ENCODE measurements around the gene PLA2G5. TPM values are rescaled to one million over a fixed set of nuclear protein-coding genes. Genes with fewer than 3 reads are reported as not detected.
"Not testable (repeated sequence)": the region's sequence is repeated elsewhere in the genome, so short reads cannot be mapped to it uniquely, and the experiment has no call there.

PLA2G5 gene
- polyA plus RNA-seq, 2 donors: 4.0 to 4.2 TPM

- H3K9me3 ChIP-seq (ENCODE audit: control insufficient read depth in 2 of 2, insufficient read depth in 1 of 2, low read depth in 1 of 2, low read length in 1 of 2): no peaks in the 10 kb centered on the region
- 82 to 84% methylated on average over 5 of the region's 5 CpGs for WGBS, 2 donors
Observed at GRCh38 chr1:20035114-20035513, 34.9 kb upstream of the PLA2G5 start.

GRCh38 chr1:20037877-20038276, 32.1 kb upstream of the PLA2G5 start:
- no peak overlapping the region for H3K27ac ChIP-seq (ENCODE audit: low read depth in 2 of 2, low read length in 1 of 2)
- no peaks in the 10 kb centered on the region for H3K27me3 ChIP-seq (ENCODE audit: control insufficient read depth in 1 of 2, insufficient read depth in 2 of 2, low read length in 2 of 2)
- no peaks in the 10 kb centered on the region for H3K36me3 ChIP-seq (ENCODE audit: control insufficient read depth in 2 of 2, insufficient read depth in 2 of 2, low read length in 1 of 2)
- no peaks in the 10 kb centered on the region for H3K4me1 ChIP-seq (ENCODE audit: control insufficient read depth in 2 of 2, insufficient read depth in 2 of 2, low read length in 1 of 2)
- no peaks in the 10 kb centered on the region for H3K9me3 ChIP-seq (ENCODE audit: control insufficient read depth in 2 of 2, insufficient read depth in 1 of 2, low read depth in 1 of 2, low read length in 1 of 2)
- no peak overlapping the region for H3K4me3 ChIP-seq (ENCODE audit: low read depth in 1 of 2, low read length in 2 of 2)
- WGBS, 2 donors: 56 to 65% methylated on average over 1 of the region's 1 CpG

More at GRCh38 chr1:20035114-20035513, 34.9 kb upstream of the PLA2G5 start:
- Histone ChIP-seq H3K4me1 (ENCODE audit: control insufficient read depth in 2 of 2, insufficient read depth in 2 of 2, low read length in 1 of 2) (no peaks in the 10 kb centered on the region), H3K4me3 (ENCODE audit: low read depth in 1 of 2, low read length in 2 of 2) (no peak overlapping the region), H3K27ac (ENCODE audit: low read depth in 2 of 2, low read length in 1 of 2) (no peak overlapping the region), H3K27me3 (ENCODE audit: control insufficient read depth in 1 of 2, insufficient read depth in 2 of 2, low read length in 2 of 2) (no peaks in the 10 kb centered on the region), H3K36me3 (ENCODE audit: control insufficient read depth in 2 of 2, insufficient read depth in 2 of 2, low read length in 1 of 2) (no peaks in the 10 kb centered on the region)

GRCh38 chr1:20047096-20047495, 22.9 kb upstream of the PLA2G5 start:
- H3K4me3 ChIP-seq (ENCODE audit: low read depth in 1 of 2, low read length in 2 of 2): no peak overlapping the region
- no peaks in the 10 kb centered on the region for H3K9me3 ChIP-seq (ENCODE audit: control insufficient read depth in 2 of 2, insufficient read depth in 1 of 2, low read depth in 1 of 2, low read length in 1 of 2)
- H3K27me3 ChIP-seq (ENCODE audit: control insufficient read depth in 1 of 2, insufficient read depth in 2 of 2, low read length in 2 of 2): no peaks in the 10 kb centered on the region
- WGBS, 2 donors: 60 to 65% methylated on average over 1 of the region's 1 CpG
- no peaks in the 10 kb centered on the region for H3K4me1 ChIP-seq (ENCODE audit: control insufficient read depth in 2 of 2, insufficient read depth in 2 of 2, low read length in 1 of 2)
- no peaks in the 10 kb centered on the region for H3K36me3 ChIP-seq (ENCODE audit: control insufficient read depth in 2 of 2, insufficient read depth in 2 of 2, low read length in 1 of 2)
- no peak overlapping the region for H3K27ac ChIP-seq (ENCODE audit: low read depth in 2 of 2, low read length in 1 of 2)

- H3K9me3 ChIP-seq (ENCODE audit: control insufficient read depth in 2 of 2, insufficient read depth in 1 of 2, low read depth in 1 of 2, low read length in 1 of 2): no peaks in the 10 kb centered on the region
- no peaks in the 10 kb centered on the region for H3K4me1 ChIP-seq (ENCODE audit: control insufficient read depth in 2 of 2, insufficient read depth in 2 of 2, low read length in 1 of 2)
- H3K27ac ChIP-seq (ENCODE audit: low read depth in 2 of 2, low read length in 1 of 2): no peak overlapping the region
- no peaks in the 10 kb centered on the region for H3K27me3 ChIP-seq (ENCODE audit: control insufficient read depth in 1 of 2, insufficient read depth in 2 of 2, low read length in 2 of 2)
- WGBS, 2 donors: 52 to 60% methylated on average over 1 of the region's 1 CpG
- no peak overlapping the region for H3K4me3 ChIP-seq (ENCODE audit: low read depth in 1 of 2, low read length in 2 of 2)
- no peaks in the 10 kb centered on the region for H3K36me3 ChIP-seq (ENCODE audit: control insufficient read depth in 2 of 2, insufficient read depth in 2 of 2, low read length in 1 of 2)
Observed at GRCh38 chr1:20048563-20048962, 21.4 kb upstream of the PLA2G5 start.

GRCh38 chr1:20049056-20049798, 20.8 kb upstream of the PLA2G5 start:
- H3K27me3 ChIP-seq (ENCODE audit: control insufficient read depth in 1 of 2, insufficient read depth in 2 of 2, low read length in 2 of 2); H3K4me1 ChIP-seq (ENCODE audit: control insufficient read depth in 2 of 2, insufficient read depth in 2 of 2, low read length in 1 of 2); H3K9me3 ChIP-seq (ENCODE audit: control insufficient read depth in 2 of 2, insufficient read depth in 1 of 2, low read depth in 1 of 2, low read length in 1 of 2); H3K27ac ChIP-seq (ENCODE audit: low read depth in 2 of 2, low read length in 1 of 2); H3K36me3 ChIP-seq (ENCODE audit: control insufficient read depth in 2 of 2, insufficient read depth in 2 of 2, low read length in 1 of 2); H3K4me3 ChIP-seq (ENCODE audit: low read depth in 1 of 2, low read length in 2 of 2): not testable (repeated sequence)
- 62 to 78% methylated on average over 1 of the region's 1 CpG for WGBS, 2 donors

GRCh38 chr1:20051218-20051829, 18.7 kb upstream of the PLA2G5 start:
- Histone ChIP-seq H3K9me3 (ENCODE audit: control insufficient read depth in 2 of 2, insufficient read depth in 1 of 2, low read depth in 1 of 2, low read length in 1 of 2) (no peaks in the 10 kb centered on the region), H3K4me1 (ENCODE audit: control insufficient read depth in 2 of 2, insufficient read depth in 2 of 2, low read length in 1 of 2) (no peaks in the 10 kb centered on the region), H3K36me3 (ENCODE audit: control insufficient read depth in 2 of 2, insufficient read depth in 2 of 2, low read length in 1 of 2) (no peaks in the 10 kb centered on the region), H3K4me3 (ENCODE audit: low read depth in 1 of 2, low read length in 2 of 2) (no peak overlapping the region), H3K27ac (ENCODE audit: low read depth in 2 of 2, low read length in 1 of 2) (no peak overlapping the region), H3K27me3 (ENCODE audit: control insufficient read depth in 1 of 2, insufficient read depth in 2 of 2, low read length in 2 of 2) (no peaks in the 10 kb centered on the region)

DNA sequence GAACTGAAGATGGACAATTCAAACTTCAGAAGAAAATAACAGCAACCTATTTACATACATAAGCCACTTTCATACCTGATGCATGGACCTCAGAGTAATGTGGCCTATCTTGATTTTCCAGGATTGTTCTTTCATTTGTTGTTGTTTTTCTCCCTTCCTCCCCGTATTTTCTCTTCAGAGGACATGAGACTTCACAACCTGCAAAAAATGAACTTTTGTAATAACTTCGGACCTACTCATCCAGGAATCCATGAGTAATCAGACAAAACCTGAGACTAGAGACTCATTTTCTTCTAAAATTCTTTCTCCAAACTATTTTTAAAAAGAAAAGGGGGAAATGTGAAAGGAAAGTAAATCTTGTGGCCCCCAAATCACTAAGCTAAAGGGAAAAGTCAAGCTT, 17.6 kb upstream of the PLA2G5 start:
- Histone ChIP-seq H3K4me1 (ENCODE audit: control insufficient read depth in 2 of 2, insufficient read depth in 2 of 2, low read length in 1 of 2) (no peaks in the 10 kb centered on the region), H3K9me3 (ENCODE audit: control insufficient read depth in 2 of 2, insufficient read depth in 1 of 2, low read depth in 1 of 2, low read length in 1 of 2) (no peaks in the 10 kb centered on the region), H3K27ac (ENCODE audit: low read depth in 2 of 2, low read length in 1 of 2) (no peak overlapping the region), H3K27me3 (ENCODE audit: control insufficient read depth in 1 of 2, insufficient read depth in 2 of 2, low read length in 2 of 2) (no peaks in the 10 kb centered on the region), H3K4me3 (ENCODE audit: low read depth in 1 of 2, low read length in 2 of 2) (no peak overlapping the region), H3K36me3 (ENCODE audit: control insufficient read depth in 2 of 2, insufficient read depth in 2 of 2, low read length in 1 of 2) (no peaks in the 10 kb centered on the region)
- WGBS, 2 donors: 76 to 86% methylated on average over 2 of the region's 2 CpGs

GRCh38 chr1:20057886-20058420, 12.0 kb upstream of the PLA2G5 start:
- Histone ChIP-seq H3K4me3 (ENCODE audit: low read depth in 1 of 2, low read length in 2 of 2) (no peak overlapping the region), H3K4me1 (ENCODE audit: control insufficient read depth in 2 of 2, insufficient read depth in 2 of 2, low read length in 1 of 2) (no peaks in the 10 kb centered on the region), H3K27me3 (ENCODE audit: control insufficient read depth in 1 of 2, insufficient read depth in 2 of 2, low read length in 2 of 2) (no peaks in the 10 kb centered on the region), H3K36me3 (ENCODE audit: control insufficient read depth in 2 of 2, insufficient read depth in 2 of 2, low read length in 1 of 2) (no peaks in the 10 kb centered on the region), H3K9me3 (ENCODE audit: control insufficient read depth in 2 of 2, insufficient read depth in 1 of 2, low read depth in 1 of 2, low read length in 1 of 2) (no peaks in the 10 kb centered on the region), H3K27ac (ENCODE audit: low read depth in 2 of 2, low read length in 1 of 2) (no peak overlapping the region)
- WGBS, 2 donors: 51 to 69% methylated on average over 5 of the region's 5 CpGs

DNA sequence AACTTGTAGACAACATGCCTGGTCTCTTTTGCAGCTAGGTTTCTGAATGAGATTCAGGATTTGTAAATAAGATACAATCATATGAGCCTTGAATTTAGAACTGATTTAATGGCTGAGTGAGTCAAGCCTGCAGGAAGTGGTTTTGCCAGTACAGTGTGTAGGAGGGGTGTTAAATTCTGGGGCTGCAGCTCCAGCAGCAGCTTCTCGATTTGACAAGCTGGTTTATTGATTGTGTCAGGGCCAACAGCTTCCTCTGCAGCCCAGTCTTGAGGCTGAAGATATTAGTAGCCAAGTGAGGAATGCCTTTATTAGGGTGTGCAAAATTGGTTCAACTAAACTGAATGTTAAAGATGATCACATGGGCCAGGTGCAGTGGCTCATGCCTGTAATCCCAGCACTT, 11.5 kb upstream of the PLA2G5 start:
- H3K4me3 ChIP-seq (ENCODE audit: low read depth in 1 of 2, low read length in 2 of 2): no peak overlapping the region
- 5 to 6% methylated on average over 1 of the region's 1 CpG for WGBS, 2 donors
- H3K36me3 ChIP-seq (ENCODE audit: control insufficient read depth in 2 of 2, insufficient read depth in 2 of 2, low read length in 1 of 2): no peaks in the 10 kb centered on the region
- H3K27ac ChIP-seq (ENCODE audit: low read depth in 2 of 2, low read length in 1 of 2): no peak overlapping the region
- H3K9me3 ChIP-seq (ENCODE audit: control insufficient read depth in 2 of 2, insufficient read depth in 1 of 2, low read depth in 1 of 2, low read length in 1 of 2): no peaks in the 10 kb centered on the region
- H3K27me3 ChIP-seq (ENCODE audit: control insufficient read depth in 1 of 2, insufficient read depth in 2 of 2, low read length in 2 of 2): no peaks in the 10 kb centered on the region
- no peaks in the 10 kb centered on the region for H3K4me1 ChIP-seq (ENCODE audit: control insufficient read depth in 2 of 2, insufficient read depth in 2 of 2, low read length in 1 of 2)

DNA sequence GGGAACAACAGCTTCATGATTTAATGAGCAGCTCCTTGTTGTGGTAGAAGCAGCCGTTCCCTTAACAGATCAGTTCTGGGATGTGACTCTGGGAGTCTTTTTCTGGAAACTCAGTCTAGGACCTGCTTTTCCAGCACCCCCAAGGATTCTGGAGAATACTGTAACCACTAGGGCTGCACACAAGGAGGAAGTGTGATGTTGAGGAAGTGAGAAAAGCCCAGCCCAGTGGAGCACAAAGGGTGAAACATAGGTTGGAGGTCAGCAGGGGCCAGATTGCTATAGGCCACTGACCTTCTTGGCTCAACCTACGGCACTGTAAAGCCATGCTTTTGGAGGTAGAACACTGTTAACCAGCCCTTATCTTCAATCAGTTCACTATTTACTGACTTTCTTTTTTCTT, 10.1 kb upstream of the PLA2G5 start:
- no peak overlapping the region for H3K4me3 ChIP-seq (ENCODE audit: low read depth in 1 of 2, low read length in 2 of 2)
- H3K27ac ChIP-seq (ENCODE audit: low read depth in 2 of 2, low read length in 1 of 2): no peak overlapping the region
- H3K4me1 ChIP-seq (ENCODE audit: control insufficient read depth in 2 of 2, insufficient read depth in 2 of 2, low read length in 1 of 2): no peaks in the 10 kb centered on the region
- H3K36me3 ChIP-seq (ENCODE audit: control insufficient read depth in 2 of 2, insufficient read depth in 2 of 2, low read length in 1 of 2): no peaks in the 10 kb centered on the region
- WGBS, 2 donors: 70 to 71% methylated on average over 2 of the region's 2 CpGs
- no peaks in the 10 kb centered on the region for H3K27me3 ChIP-seq (ENCODE audit: control insufficient read depth in 1 of 2, insufficient read depth in 2 of 2, low read length in 2 of 2)
- no peaks in the 10 kb centered on the region for H3K9me3 ChIP-seq (ENCODE audit: control insufficient read depth in 2 of 2, insufficient read depth in 1 of 2, low read depth in 1 of 2, low read length in 1 of 2)

All from esophagus (tissue), 2 donors.